ENCODE results near the gene HECTD4.

HECTD4 gene

GRCh38 chr12:112409064-112409905, 27.1 kb upstream of the HECTD4 start, which contains the start of gene RPL6:
Gene RPL6, minus strand, starts transcription at chr12:112409605. Its CDS starts 949 bp downstream, at chr12:112408656.
- no peak for TF ChIP-seq CTCF (IDR thresholded peaks at IDR 0.05)

GRCh38 chr12:112408621-112409020, 26.4 kb upstream of the HECTD4 start:
- TF ChIP-seq CTCF (IDR thresholded peaks at IDR 0.05) = no peak

- TF ChIP-seq CTCF (IDR thresholded peaks at IDR 0.05) = no peak
These were observed 24.6 kb upstream of the HECTD4 start for GRCh38 chr12:112406519-112407488.

GRCh38 chr12:112401903-112402498, 19.8 kb upstream of the HECTD4 start:
- no peak for TF ChIP-seq CTCF (IDR thresholded peaks at IDR 0.05)

DNA sequence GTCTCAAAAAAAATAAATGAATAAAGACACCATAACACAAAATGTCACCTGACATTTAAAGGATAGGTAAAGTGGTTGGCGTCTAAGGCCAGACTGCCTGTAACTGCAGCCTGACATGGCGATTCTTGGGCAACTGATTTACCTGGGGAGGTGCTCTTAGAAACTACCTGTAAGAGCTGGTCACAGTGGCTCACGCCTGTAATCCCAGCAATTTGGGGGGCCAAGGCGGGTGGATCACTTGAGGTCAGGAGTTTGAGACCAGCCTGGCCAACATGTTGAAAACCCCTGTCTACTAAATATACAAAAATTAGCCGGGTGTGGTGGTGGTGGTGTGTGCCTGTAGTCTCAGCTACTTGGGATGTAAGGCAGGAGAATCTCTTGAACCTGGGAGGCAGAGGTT, 18.8 kb upstream of the HECTD4 start:
- TF ChIP-seq CTCF (IDR thresholded peaks at IDR 0.05) = no peak

DNA sequence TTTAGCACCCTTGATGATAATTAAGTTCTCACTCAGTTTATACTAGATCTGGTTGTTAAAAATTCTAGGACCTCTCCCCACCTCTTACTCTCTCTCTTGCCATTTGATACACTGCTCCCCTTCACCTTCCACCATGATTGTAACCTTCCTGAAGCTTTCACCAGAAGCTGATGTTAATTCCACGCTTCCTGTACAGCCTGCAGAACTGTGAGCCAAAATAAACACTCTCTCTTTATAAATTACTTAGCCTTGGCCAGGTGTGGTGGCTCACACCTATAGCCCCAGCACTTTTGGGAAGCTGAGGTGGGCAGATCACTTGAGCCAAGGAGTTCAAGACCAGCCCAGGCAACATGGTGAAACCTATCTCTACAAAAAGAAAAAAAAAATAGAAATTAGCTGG, 11.1 kb upstream of the HECTD4 start:
- no peak for TF ChIP-seq CTCF (IDR thresholded peaks at IDR 0.05)

GRCh38 chr12:112389228-112389627, 7.0 kb upstream of the HECTD4 start:
- no peak for TF ChIP-seq CTCF (IDR thresholded peaks at IDR 0.05)
